Keratinocyte (primary cell): ENCODE data around the gene AMDHD2. TPM values are rescaled to one million over a fixed set of nuclear protein-coding genes. Genes with fewer than 3 reads are reported as not detected.
A peak's percentile ranks its signal among the peaks of the same experiment; 100 is the strongest.

Source experiments
- DNase-seq: peaks from one replicate; pipeline ENCODE4 v3.0.0-alpha.2; 2011; ENCODE audit warnings: low read depth, missing footprints, low spot score
- FAIRE-seq: peaks from 2 replicates; lab custom pipeline; 2011; peaks lifted over from hg19 to GRCh38; lab: Jason Lieb, UNC
- H2AFZ ChIP-seq: 2 replicates; pipeline ENCODE4 v1.6.0; 2012; ENCODE audit warnings: low read length, control low read depth, inconsistent platforms; ENCODE audit not compliant: control insufficient read depth
- H3K27ac ChIP-seq: 2 replicates; pipeline ENCODE4 v1.5.1; 2011; ENCODE audit warnings: low read length; ENCODE audit not compliant: control insufficient read depth, insufficient read depth
- H3K27me3 ChIP-seq: 3 replicates; pipeline ENCODE4 v1.6.0; 2011; ENCODE audit warnings: low read length; ENCODE audit not compliant: control insufficient read depth, insufficient read depth; ENCODE audit errors: extremely low read depth
- H3K36me3 ChIP-seq, 2 experiments: 2 replicates in 1 of 2; 3 replicates in 1 of 2; pipeline ENCODE4 v1.5.1; 2011; ENCODE audit warnings: low read length in 2 of 2, mild to moderate bottlenecking in 1 of 2; ENCODE audit not compliant: control insufficient read depth in 2 of 2, insufficient read depth in 2 of 2; ENCODE audit errors: extremely low read depth in 1 of 2
- H3K4me1 ChIP-seq: 3 replicates; pipeline ENCODE4 v1.5.1; 2011; ENCODE audit warnings: low read length; ENCODE audit not compliant: control insufficient read depth, insufficient read depth; ENCODE audit errors: extremely low read depth
- H3K4me2 ChIP-seq: 3 replicates; pipeline ENCODE4 v1.6.0; 2011; ENCODE audit warnings: low read depth, low read length; ENCODE audit not compliant: control insufficient read depth, insufficient read depth; ENCODE audit errors: extremely low read depth
- H3K4me3 ChIP-seq, 3 experiments: fragments of 200-600 bp in 1 of 3; sonication (generic) in 1 of 3; 2 replicates in 2 of 3; 3 replicates in 1 of 3; pipeline ENCODE4 v1.5.1; 2011 to 2016; ENCODE audit warnings: low read length in 3 of 3, mild to moderate bottlenecking in 3 of 3, control low read depth in 2 of 3, inconsistent platforms in 1 of 3, low read depth in 1 of 3, mixed read lengths in 1 of 3, mixed run types in 1 of 3, moderate library complexity in 1 of 3; ENCODE audit not compliant: control insufficient read depth in 2 of 3, insufficient read depth in 2 of 3; ENCODE audit errors: extremely low read depth in 1 of 3
- H3K79me2 ChIP-seq: 2 replicates; pipeline ENCODE4 v1.6.0; 2012; ENCODE audit warnings: low read length; ENCODE audit not compliant: control insufficient read depth, insufficient read depth
- H3K9ac ChIP-seq: 3 replicates; pipeline ENCODE4 v1.6.0; 2011; ENCODE audit warnings: low read length; ENCODE audit not compliant: control insufficient read depth, insufficient read depth; ENCODE audit errors: extremely low read depth
- H3K9me1 ChIP-seq: 3 replicates; pipeline ENCODE4 v1.6.0; 2011; ENCODE audit warnings: low read length; ENCODE audit not compliant: control insufficient read depth, insufficient read depth; ENCODE audit errors: extremely low read depth
- H3K9me3 ChIP-seq: 2 replicates; pipeline ENCODE4 v1.5.1; 2012; ENCODE audit warnings: low read depth, low read length; ENCODE audit not compliant: control insufficient read depth
- H4K20me1 ChIP-seq: 3 replicates; pipeline ENCODE4 v1.6.0; 2011; ENCODE audit warnings: low read length; ENCODE audit not compliant: control insufficient read depth, insufficient read depth; ENCODE audit errors: extremely low read depth
- EZH2 ChIP-seq: IDR thresholded peaks from one replicate; pipeline ENCODE4 v1.6.1; 2012; ENCODE audit warnings: inconsistent platforms, mild to moderate bottlenecking, low read length, moderate library complexity
- dilution Hi-C: fragments of 300-500 bp; cut with MboI; formaldehyde crosslinking; loops from one replicate; pipeline ENCODE4 v1.7.0; 2020; ENCODE audit warnings: low sequenced_read_pairs; ENCODE audit not compliant: extremely low pct_ligation_motif_present
- polyA plus RNA-seq, 5 experiments: library from polyadenylated mRNA; depleted of rRNA in 3 of 5; stranded (reverse) in 3 of 5; stranded (forward) in 1 of 5; unstranded in 1 of 5; fragments of >200 nt; gene quantifications; 1 replicate in 1 of 5; 2 replicates in 3 of 5; 3 replicates in 1 of 5; pipeline versions ENCODE4 v1.2.1 to v1.2.3, GENCODE V29; 2011 to 2012; ENCODE audit warnings: missing spikeins in 2 of 5, low read depth in 1 of 5, low replicate concordance in 1 of 5
- TF ChIP-seq, protein P1 (sequence below), 3 experiments: IDR thresholded peaks in 1 of 3; conservative IDR thresholded peaks in 1 of 3; optimal IDR thresholded peaks in 1 of 3; 2 replicates in 2 of 3; 3 replicates in 1 of 3; pipeline versions ENCODE3 to v1.5.1; 2011; ENCODE audit warnings: low read length in 3 of 3, mild to moderate bottlenecking in 3 of 3, moderate library complexity in 2 of 3, control low read depth in 1 of 3, inconsistent platforms in 1 of 3; ENCODE audit not compliant: insufficient read depth in 2 of 3; ENCODE audit errors: extremely low read depth in 1 of 3

The AMDHD2 gene
- polyA plus RNA-seq, 1 donor (not counting 4 experiments of a cell fraction or from before 2014, with no cell fraction given), result 8.9 TPM

DNA sequence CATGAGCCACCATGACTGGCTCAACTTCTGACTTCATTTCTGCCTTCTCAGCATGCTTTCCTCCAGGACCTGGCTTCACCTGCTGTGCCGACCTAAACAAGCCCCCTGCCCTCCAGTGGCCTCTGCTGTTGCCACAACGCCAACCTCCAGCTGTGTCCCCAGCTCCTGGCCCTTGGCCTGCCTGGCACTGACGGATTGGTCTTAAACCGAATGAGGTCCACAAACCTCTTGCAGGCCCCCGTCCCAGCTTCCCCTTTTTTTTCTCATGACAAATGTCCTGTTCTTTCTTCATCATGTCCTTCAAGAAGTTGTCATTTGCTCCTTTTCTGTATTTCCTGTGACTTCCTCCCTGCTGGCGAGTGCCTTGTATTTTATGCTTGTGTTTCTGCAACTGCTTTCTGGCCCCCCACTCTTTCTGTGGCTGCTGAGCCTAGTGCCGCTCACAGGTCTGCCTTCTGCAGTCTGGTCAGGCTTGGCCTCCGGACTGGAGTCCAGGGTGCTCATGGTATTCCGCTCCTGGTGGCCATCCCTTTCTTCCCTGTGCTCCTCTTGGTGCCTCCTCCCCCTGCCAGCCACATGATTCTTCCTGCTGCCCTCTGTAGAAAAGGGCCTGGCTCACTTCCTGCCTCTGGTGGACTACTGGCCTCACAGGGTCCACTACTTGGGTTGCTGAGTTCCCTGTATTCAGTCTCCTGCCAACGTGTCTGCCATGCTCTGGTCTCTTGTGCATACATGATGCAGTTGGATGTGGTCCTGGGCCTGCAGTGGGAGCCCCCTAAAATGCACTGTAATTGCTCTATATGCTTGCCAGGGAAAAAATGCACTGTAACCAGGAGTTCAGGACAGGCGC lies 3.6 kb upstream of the AMDHD2 start:
- Histone ChIP-seq H4K20me1 (peaks cover 38% of the 10 kb centered on the region), H3K9ac (no peak overlapping the region), H3K27me3 (no peaks in the 10 kb centered on the region), H2AFZ (no peak overlapping the region), H3K27ac (peak overlapping the region; percentile 4), H3K9me1 (peaks cover 14% of the 10 kb centered on the region), H3K79me2 (peaks cover 64% of the 10 kb centered on the region), H3K4me3 (peak overlapping the region in 2 of 3 experiments; percentile 36 to 51), H3K9me3 (no peaks in the 10 kb centered on the region), H3K4me1 (peaks cover 41% of the 10 kb centered on the region), H3K36me3 (peaks cover 5 to 10% of the 10 kb centered on the region in 2 experiments), H3K4me2 (peak overlapping the region; percentile 82)
- TF ChIP-seq EZH2, result no peak
- TF ChIP-seq, protein P1, sequence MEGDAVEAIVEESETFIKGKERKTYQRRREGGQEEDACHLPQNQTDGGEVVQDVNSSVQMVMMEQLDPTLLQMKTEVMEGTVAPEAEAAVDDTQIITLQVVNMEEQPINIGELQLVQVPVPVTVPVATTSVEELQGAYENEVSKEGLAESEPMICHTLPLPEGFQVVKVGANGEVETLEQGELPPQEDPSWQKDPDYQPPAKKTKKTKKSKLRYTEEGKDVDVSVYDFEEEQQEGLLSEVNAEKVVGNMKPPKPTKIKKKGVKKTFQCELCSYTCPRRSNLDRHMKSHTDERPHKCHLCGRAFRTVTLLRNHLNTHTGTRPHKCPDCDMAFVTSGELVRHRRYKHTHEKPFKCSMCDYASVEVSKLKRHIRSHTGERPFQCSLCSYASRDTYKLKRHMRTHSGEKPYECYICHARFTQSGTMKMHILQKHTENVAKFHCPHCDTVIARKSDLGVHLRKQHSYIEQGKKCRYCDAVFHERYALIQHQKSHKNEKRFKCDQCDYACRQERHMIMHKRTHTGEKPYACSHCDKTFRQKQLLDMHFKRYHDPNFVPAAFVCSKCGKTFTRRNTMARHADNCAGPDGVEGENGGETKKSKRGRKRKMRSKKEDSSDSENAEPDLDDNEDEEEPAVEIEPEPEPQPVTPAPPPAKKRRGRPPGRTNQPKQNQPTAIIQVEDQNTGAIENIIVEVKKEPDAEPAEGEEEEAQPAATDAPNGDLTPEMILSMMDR (optimal IDR thresholded peaks at IDR 0.05 in 1 of 3, IDR thresholded peaks at IDR 0.05 in 1 of 3, conservative IDR thresholded peaks at IDR 0.05 in 1 of 3; ENCODE audit: extremely low read depth in 1 of 3, insufficient read depth in 2 of 3, low read length in 3 of 3), result no peak
- dilution Hi-C loops, result no loop called here
- FAIRE-seq (no peak), DNase-seq (no peak)

DNA sequence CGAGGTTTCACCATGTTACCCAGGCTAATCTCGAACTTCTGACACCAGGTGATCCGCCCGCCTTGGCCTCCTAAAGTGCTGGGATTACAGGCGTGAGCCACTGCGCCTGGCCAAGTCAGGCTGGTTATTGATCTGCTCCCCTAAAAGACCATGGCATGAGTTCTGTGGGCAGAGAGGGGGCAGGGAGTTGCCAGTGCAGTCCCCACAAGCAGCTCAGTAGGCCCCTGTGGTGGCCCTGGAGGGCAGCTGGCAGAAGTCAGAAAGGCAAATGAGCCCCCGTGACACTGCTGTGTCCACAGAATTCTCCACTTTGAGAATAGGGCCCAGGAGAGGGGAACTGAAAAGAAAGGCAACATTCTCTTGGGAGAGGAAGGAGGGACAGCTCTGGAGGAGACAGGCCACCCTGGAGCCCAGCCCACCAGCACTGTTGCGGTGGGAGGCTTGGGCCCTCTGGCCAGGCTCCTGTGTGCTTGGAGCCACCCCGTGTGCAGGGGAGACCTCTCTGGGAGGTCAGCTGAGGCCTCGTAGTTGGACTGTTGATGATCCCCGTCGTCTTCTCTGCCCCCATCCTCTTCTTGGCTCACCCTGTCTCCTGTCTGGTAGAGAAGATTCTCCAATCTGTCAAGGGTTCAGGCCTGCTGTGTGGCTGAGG lies 2.1 kb upstream of the AMDHD2 start:
- H3K9me3 ChIP-seq, result no peaks in the 10 kb centered on the region
- no peak for DNase-seq
- no peak overlapping the region for H3K27ac ChIP-seq
- dilution Hi-C loops, result no loop called here
- H3K79me2 ChIP-seq, result peaks cover 66% of the 10 kb centered on the region
- H3K36me3 ChIP-seq, result peaks cover 5 to 13% of the 10 kb centered on the region in 2 experiments
- TF ChIP-seq, protein P1 (optimal IDR thresholded peaks at IDR 0.05 in 1 of 3, IDR thresholded peaks at IDR 0.05 in 1 of 3, conservative IDR thresholded peaks at IDR 0.05 in 1 of 3; ENCODE audit: extremely low read depth in 1 of 3, insufficient read depth in 2 of 3, low read length in 3 of 3), result no peak
- TF ChIP-seq EZH2, result no peak
- H3K9ac ChIP-seq, result no peak overlapping the region
- H3K4me2 ChIP-seq, result no peak overlapping the region
- no peaks in the 10 kb centered on the region for H3K27me3 ChIP-seq
- H3K4me1 ChIP-seq, result peaks cover 40% of the 10 kb centered on the region
- no peak for FAIRE-seq
- no peak overlapping the region for H3K4me3 ChIP-seq
- H3K9me1 ChIP-seq, result peaks cover 14% of the 10 kb centered on the region
- H2AFZ ChIP-seq, result no peak overlapping the region
- peaks cover 38% of the 10 kb centered on the region for H4K20me1 ChIP-seq
